Liver (tissue), 3 donors: ENCODE data around the gene PRAMEF15.
"Not testable (repeated sequence)": the region's sequence is repeated elsewhere in the genome, so short reads cannot be mapped to it uniquely, and the experiment has no call there.

Experiments used
- FOXA1 ChIP-seq: IDR thresholded peaks from 2 replicates; pipeline ENCODE4 v1.6.1; 2016; ENCODE audit warnings: antibody characterized with exemption
- JUND ChIP-seq, 2 donors: IDR thresholded peaks; 2 replicates each; pipeline ENCODE4 v1.6.1; 2016; ENCODE audit warnings: antibody characterized with exemption in 2 of 2
- RAD21 ChIP-seq, 2 donors: IDR thresholded peaks; 2 replicates each; pipeline ENCODE4 v1.6.1; 2016; ENCODE audit warnings: antibody characterized with exemption in 2 of 2, mild to moderate bottlenecking in 2 of 2
- SP1 ChIP-seq: IDR thresholded peaks from 2 replicates; pipeline ENCODE4 v1.6.1; 2018; ENCODE audit warnings: antibody characterized with exemption, mild to moderate bottlenecking
- TAF1 ChIP-seq: conservative IDR thresholded peaks from 2 replicates; pipeline ENCODE4 v1.6.1; 2016; ENCODE audit warnings: antibody characterized with exemption, mild to moderate bottlenecking
- TF ChIP-seq, protein P1 (sequence below): IDR thresholded peaks from 2 replicates; pipeline ENCODE4 v1.6.1; 2016; ENCODE audit warnings: antibody characterized with exemption, mild to moderate bottlenecking
- TF ChIP-seq, protein P2 (sequence below): fragments of 150-350 bp; IDR thresholded peaks from 2 replicates; pipeline ENCODE4 v1.5.1; 2017; ENCODE audit warnings: improper control_type of control experiment, low read depth, low read length; ENCODE audit not compliant: missing input control
- TF ChIP-seq, protein P3 (sequence below): IDR thresholded peaks from 2 replicates; pipeline ENCODE4 v1.6.1; 2016; ENCODE audit warnings: antibody characterized with exemption
- TF ChIP-seq, protein P4 (sequence below): IDR thresholded peaks from 2 replicates; pipeline ENCODE4 v1.6.1; 2016; ENCODE audit warnings: antibody characterized with exemption
- donor health status: healthy.
- donor health status: healthy.

DNA sequence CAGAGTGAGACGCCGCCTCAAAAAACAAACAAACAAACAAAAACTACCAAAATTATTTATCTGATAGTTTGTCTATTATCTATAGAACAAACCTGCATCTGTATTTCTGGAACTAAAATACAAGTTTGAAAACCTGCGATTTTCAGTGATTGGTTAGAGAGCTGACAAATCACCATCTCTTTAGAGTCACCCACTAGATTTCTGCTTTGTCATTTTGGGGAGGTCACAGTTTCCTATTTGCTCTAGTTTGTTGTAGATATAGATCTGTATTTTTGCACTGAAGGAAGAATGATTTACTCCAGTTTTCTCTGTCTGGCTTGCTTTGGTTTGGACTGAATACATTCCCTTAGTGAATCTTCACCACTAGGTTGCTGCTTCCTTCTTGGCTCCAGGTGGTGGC, 51.2 kb downstream of the PRAMEF15 start:
- TF ChIP-seq, protein P1, sequence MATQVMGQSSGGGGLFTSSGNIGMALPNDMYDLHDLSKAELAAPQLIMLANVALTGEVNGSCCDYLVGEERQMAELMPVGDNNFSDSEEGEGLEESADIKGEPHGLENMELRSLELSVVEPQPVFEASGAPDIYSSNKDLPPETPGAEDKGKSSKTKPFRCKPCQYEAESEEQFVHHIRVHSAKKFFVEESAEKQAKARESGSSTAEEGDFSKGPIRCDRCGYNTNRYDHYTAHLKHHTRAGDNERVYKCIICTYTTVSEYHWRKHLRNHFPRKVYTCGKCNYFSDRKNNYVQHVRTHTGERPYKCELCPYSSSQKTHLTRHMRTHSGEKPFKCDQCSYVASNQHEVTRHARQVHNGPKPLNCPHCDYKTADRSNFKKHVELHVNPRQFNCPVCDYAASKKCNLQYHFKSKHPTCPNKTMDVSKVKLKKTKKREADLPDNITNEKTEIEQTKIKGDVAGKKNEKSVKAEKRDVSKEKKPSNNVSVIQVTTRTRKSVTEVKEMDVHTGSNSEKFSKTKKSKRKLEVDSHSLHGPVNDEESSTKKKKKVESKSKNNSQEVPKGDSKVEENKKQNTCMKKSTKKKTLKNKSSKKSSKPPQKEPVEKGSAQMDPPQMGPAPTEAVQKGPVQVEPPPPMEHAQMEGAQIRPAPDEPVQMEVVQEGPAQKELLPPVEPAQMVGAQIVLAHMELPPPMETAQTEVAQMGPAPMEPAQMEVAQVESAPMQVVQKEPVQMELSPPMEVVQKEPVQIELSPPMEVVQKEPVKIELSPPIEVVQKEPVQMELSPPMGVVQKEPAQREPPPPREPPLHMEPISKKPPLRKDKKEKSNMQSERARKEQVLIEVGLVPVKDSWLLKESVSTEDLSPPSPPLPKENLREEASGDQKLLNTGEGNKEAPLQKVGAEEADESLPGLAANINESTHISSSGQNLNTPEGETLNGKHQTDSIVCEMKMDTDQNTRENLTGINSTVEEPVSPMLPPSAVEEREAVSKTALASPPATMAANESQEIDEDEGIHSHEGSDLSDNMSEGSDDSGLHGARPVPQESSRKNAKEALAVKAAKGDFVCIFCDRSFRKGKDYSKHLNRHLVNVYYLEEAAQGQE: not testable (repeated sequence)
- TF ChIP-seq, protein P2, sequence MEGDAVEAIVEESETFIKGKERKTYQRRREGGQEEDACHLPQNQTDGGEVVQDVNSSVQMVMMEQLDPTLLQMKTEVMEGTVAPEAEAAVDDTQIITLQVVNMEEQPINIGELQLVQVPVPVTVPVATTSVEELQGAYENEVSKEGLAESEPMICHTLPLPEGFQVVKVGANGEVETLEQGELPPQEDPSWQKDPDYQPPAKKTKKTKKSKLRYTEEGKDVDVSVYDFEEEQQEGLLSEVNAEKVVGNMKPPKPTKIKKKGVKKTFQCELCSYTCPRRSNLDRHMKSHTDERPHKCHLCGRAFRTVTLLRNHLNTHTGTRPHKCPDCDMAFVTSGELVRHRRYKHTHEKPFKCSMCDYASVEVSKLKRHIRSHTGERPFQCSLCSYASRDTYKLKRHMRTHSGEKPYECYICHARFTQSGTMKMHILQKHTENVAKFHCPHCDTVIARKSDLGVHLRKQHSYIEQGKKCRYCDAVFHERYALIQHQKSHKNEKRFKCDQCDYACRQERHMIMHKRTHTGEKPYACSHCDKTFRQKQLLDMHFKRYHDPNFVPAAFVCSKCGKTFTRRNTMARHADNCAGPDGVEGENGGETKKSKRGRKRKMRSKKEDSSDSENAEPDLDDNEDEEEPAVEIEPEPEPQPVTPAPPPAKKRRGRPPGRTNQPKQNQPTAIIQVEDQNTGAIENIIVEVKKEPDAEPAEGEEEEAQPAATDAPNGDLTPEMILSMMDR: not testable (repeated sequence)
- TF ChIP-seq TAF1; SP1; RAD21 (IDR thresholded peaks at IDR 0.05); JUND (IDR thresholded peaks at IDR 0.05); FOXA1: not testable (repeated sequence)
- TF ChIP-seq, protein P3, sequence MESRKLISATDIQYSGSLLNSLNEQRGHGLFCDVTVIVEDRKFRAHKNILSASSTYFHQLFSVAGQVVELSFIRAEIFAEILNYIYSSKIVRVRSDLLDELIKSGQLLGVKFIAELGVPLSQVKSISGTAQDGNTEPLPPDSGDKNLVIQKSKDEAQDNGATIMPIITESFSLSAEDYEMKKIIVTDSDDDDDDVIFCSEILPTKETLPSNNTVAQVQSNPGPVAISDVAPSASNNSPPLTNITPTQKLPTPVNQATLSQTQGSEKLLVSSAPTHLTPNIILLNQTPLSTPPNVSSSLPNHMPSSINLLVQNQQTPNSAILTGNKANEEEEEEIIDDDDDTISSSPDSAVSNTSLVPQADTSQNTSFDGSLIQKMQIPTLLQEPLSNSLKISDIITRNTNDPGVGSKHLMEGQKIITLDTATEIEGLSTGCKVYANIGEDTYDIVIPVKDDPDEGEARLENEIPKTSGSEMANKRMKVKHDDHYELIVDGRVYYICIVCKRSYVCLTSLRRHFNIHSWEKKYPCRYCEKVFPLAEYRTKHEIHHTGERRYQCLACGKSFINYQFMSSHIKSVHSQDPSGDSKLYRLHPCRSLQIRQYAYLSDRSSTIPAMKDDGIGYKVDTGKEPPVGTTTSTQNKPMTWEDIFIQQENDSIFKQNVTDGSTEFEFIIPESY: not testable (repeated sequence)
- TF ChIP-seq, protein P4, sequence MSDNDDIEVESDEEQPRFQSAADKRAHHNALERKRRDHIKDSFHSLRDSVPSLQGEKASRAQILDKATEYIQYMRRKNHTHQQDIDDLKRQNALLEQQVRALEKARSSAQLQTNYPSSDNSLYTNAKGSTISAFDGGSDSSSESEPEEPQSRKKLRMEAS: not testable (repeated sequence)
